ENCODE measurements around the gene HELB.

DNA sequence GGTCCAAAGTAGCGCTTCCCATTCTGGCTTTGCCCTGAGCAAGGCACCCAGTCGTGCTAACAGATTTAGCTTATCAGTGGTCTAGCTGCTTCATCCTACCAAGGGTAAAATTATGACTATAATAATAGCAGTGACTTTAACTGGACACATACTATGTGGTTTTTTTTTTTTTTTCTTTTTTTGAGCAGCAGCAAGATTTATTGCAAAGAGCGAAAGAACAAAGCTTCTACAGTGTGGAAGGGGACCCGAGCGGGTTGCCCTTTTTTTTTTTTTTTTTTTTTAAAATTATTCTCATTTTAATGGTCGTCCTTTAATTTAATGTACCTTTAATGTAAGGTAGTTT is 505 bp downstream of the HELB start:
- TF ChIP-seq, protein P1, sequence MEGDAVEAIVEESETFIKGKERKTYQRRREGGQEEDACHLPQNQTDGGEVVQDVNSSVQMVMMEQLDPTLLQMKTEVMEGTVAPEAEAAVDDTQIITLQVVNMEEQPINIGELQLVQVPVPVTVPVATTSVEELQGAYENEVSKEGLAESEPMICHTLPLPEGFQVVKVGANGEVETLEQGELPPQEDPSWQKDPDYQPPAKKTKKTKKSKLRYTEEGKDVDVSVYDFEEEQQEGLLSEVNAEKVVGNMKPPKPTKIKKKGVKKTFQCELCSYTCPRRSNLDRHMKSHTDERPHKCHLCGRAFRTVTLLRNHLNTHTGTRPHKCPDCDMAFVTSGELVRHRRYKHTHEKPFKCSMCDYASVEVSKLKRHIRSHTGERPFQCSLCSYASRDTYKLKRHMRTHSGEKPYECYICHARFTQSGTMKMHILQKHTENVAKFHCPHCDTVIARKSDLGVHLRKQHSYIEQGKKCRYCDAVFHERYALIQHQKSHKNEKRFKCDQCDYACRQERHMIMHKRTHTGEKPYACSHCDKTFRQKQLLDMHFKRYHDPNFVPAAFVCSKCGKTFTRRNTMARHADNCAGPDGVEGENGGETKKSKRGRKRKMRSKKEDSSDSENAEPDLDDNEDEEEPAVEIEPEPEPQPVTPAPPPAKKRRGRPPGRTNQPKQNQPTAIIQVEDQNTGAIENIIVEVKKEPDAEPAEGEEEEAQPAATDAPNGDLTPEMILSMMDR (conservative IDR thresholded peaks at IDR 0.05; ENCODE audit: low read depth, low read length): no peak
- TF ChIP-seq EZH2 (IDR thresholded peaks at IDR 0.05; ENCODE audit: borderline replicate concordance, low read depth, low read length, poor library complexity, severe bottlenecking): no peak

Data from A673 (cell line).